Femur (tissue), 1 donor: ENCODE results near the gene KIR2DL4.
A peak's percentile ranks its signal among the peaks of the same experiment; 100 is the strongest.
"Not testable (repeated sequence)": the region's sequence is repeated elsewhere in the genome, so short reads cannot be mapped to it uniquely, and the experiment has no call there.

ENCODE experiments used
- DNase-seq: peaks from one replicate; pipeline ENCODE4 v3.0.0-alpha.2; 2017

Gene KIR2DL4

DNA sequence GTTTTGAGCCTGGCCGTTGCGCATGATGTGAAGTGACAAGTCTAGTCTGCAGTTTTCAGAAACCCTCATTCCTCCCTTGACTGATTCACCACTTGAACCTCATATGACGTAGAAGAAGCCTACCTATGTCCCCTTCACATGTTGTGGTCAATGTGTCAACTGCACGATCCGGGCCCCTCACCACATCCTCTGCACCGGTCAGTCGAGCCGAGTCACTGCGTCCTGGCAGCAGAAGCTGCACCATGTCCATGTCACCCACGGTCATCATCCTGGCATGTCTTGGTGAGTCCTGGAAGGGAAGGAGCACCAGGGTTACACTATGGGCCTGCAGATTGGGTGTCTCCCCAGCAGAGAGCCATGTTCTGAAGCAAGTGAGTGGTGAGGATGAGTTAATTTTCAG is at the start of gene KIR2DL4:
KIR2DL4 (plus strand) TSS at position 201 of the 400 bp plus-strand sequence; CDS start at position 243, 42 bp downstream.
- DNase-seq, result no peak

DNA sequence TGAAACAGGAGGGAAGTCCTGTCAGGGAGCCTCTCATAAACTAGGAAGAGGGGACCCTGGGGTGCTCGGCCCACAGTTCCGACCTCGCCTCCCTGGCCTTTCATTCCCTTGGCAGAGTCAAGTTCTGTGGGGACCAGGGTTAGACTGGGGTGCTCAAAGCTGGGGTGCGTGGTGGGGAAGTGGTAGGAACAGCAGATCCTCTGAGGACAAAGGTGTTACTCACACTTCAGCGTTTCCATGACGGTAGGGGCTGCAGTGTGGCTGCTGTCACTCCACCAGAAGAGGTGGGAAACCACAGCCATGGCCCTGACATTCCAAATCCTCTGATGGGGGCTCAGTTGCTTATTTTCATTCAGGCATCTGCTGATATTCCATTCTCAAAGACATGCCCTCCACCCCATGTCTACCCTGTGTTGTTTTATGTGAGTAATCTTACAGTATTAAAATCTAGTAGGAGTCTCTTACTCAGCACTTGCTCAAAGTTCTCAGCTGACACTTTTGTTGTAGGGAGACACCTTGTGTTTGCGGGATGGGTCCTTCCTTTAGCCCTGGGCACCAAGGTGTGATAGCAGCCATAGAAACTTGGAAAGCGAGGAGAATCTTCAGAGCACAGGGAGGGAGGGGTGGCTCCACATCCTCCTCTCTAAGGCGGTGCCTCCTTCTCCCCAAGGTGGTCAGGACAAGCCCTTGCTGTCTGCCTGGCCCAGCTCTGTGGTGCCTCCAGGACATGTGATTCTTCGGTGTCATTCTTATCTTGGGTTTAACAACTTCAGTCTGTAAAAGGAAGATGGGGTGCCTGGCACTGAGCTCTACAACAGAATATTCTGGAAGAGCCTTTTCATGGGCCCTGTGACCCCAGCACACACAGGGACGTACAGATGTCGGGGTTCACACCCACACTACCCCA is 47.0 kb upstream of the KIR2DL4 start:
- DNase-seq, result not testable (repeated sequence)

DNA sequence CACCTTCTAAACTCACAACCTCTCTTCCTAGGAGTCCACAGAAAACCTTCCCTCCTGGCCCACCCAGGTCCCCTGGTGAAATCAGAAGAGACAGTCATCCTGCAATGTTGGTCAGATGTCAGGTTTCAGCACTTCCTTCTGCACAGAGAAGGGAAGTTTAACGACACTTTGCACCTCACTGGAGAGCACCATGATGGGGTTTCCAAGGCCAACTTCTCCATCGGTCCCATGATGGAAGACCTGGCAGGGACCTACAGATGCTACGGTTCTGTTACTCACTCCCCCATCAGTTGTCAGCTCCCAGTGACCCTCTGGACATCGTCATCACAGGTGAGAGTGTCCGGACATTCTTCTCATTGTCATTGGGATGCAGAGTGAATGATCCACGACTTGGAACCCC is 44.8 kb upstream of the KIR2DL4 start:
- not testable (repeated sequence) for DNase-seq

DNA sequence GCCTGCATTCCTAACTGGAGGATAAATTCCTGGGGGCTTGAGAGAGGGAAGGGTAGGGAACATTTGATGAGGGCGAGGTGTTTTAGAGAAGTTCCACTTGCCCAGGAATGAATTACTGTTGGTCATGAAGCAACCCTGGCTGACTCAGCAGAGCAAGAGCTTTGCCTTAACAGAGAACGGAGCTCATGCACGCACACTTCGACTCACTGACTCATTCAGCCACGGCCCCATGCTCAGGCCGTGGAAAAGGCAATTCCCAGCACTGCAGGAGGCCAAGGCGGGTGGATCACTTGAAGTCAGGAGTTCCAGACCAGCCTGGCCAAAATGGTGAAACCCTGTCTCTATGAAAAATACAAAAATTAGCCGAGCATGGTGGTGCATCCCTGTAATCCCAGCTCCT is 39.2 kb upstream of the KIR2DL4 start:
- DNase-seq, result peak; percentile 19

DNA sequence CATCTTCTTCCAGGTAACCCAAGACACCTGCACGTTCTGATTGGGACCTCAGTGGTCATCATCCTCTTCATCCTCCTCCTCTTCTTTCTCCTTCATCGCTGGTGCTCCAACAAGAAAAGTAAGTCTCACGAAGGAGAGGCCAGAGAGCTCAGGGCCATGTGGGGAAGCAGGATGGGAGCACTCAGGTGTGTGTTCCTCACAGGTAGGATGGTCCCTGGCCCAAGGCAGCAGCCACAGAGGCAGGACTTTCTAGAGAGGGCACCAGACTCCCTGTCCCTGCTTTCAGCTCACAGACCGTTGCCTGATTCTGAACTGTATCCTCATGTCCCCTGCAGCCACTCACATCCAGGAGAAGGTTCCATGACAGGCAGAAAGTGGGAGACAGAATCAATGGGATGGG is 36.9 kb upstream of the KIR2DL4 start:
- not testable (repeated sequence) for DNase-seq

DNA sequence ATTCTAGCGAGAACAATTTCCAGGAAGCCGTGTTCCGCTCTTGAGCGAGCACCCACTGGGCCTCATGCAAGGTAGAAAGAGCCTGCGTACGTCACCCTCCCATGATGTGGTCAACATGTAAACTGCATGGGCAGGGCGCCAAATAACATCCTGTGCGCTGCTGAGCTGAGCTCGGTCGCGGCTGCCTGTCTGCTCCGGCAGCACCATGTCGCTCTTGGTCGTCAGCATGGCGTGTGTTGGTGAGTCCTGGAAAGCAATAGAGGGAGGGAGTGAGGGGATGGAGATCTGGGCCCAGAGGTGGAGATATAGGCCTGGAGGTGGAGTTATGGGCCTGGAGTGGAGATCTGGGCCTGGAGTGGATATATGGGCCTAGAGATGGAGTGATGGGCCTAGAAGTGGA is 33.8 kb upstream of the KIR2DL4 start, which contains the start of gene KIR2DL1:
KIR2DL1 (plus strand) TSS at position 148 of the 400 bp plus-strand sequence; CDS start at position 206, 58 bp downstream.
- not testable (repeated sequence) for DNase-seq

DNA sequence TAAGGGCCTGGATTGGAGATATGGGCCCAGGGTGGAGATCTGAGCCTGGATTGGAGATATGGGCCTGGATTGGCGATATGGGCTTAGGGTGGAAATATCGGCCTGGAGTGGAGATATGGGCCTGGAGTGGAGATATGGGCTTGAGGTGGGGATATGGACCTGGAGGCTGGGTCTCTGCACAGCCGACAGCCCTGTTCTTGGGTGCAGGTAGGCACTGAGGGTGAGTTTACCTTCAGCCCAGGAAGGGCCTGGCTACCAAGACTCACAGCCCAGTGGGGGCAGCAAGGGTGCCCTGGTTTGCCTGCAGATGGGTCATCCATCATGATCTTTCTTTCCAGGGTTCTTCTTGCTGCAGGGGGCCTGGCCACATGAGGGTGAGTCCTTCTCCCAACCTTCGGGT is 32.9 kb upstream of the KIR2DL4 start:
- DNase-seq, result not testable (repeated sequence)

DNA sequence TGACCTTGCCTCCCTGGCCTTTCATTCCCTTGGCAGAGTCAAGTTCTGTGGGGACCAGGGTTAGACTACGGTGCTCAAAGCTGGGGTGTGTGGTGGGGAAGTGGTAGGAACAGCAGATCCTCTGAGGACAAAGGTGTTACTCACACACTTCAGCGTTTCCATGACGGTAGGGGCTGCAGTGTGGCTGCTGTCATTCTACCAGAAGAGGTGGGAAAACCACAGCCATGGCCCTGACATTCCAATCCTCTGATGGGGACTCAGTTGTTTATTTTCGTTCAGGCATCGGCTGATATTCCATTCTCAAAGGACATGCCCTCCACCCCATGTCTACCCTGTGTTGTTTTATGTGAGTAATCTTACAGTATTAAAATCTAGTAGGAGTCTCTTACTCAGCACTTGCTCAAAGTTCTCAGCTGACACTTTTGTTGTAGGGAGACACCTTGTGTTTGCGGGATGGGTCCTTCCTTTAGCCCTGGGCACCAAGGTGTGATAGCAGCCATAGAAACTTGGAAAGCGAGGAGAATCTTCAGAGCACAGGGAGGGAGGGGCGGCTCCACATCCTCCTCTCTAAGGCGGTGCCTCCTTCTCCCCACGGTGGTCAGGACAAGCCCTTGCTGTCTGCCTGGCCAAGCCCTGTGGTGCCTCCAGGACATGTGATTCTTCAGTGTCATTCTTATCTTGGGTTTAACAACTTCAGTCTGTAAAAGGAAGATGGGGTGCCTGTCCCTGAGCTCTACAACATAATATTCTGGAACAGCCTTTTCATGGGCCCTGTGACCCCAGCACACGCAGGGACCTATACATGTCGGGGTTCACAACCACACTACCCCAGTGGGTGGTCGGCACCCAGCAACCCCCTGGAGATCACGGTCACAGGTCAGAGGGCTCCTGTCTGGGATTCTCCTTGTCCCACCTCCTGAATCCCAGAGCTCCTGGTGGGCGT is 32.1 kb upstream of the KIR2DL4 start:
- not testable (repeated sequence) for DNase-seq

DNA sequence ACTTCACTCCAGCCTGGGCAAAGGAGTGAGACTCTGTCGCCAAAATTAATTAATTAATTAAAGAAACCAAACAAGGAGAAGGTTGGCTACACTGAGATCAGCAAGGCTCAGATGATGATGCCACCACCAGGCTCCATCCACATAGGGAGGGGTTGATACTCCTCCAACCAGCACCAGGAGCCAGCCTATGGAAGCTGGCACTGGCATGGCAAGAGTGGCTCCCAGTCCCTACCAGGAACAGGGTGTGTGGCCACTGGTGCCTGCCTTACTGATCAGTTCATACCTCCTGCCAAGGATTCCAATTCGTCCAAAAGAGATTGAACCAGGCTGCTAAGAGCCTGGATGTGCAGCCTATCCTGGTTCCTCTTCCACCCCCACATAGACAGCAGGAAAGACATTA is 30.7 kb upstream of the KIR2DL4 start:
- DNase-seq, result not testable (repeated sequence)

DNA sequence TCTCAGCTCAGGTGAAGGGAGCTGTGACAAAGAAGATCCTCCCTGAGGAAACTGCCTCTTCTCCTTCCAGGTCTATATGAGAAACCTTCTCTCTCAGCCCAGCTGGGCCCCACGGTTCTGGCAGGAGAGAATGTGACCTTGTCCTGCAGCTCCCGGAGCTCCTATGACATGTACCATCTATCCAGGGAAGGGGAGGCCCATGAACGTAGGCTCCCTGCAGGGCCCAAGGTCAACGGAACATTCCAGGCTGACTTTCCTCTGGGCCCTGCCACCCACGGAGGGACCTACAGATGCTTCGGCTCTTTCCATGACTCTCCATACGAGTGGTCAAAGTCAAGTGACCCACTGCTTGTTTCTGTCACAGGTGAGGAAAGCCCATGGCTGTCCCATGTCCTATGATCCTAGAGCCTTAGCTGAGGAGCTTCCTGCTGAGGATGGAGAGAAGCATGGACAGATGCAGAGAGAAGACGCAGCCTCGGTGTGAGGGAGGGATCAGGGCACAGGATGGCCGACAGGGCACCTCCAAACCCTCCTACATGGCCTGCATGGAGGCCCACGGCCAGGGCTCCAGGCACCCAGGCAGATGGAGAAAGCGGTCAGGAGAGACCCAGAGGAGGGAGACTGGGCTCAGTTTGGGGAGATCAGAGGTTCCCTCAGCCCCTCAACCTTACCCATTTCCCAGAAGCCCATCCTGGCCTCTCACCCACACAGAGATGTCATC is 28.2 kb upstream of the KIR2DL4 start:
- DNase-seq, result not testable (repeated sequence)

DNA sequence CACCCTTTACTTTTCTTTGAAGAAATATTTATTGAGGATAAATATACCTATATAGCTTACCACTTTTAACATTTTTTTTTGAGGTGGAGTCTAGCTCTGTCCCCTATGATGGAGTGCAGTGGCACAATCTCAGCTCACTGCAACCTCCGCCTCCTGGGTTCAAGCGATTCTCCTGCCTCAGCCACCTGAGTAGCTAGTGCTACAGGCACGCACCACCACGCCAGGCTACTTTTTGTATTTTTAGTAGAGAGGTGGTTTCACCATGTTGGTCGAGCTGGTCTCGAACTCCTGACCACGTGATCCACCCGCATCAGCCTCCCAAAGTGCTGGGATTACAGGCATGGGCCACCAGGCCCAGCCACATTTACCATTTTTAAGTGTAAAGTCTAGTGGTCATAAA is 27.6 kb upstream of the KIR2DL4 start:
- DNase-seq, result not testable (repeated sequence)

DNA sequence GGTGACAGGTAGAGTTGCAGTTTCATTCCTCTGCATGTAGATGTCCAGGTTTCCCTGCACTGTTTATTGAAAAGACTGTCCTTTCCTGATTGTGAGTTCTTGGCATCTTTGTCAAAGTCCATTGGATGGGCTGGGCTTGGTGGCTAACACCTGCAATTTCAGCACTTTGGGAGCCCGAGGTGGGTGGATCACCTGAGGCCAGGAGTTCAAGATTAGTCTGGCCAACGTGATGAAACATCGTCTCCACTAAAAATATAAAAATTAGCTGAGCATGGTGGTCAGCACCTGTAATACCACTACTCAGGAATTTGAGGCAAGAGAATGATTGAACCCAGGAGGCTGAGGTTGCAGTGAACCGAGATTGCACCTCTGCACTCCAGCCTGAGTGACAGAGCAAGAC is 25.6 kb upstream of the KIR2DL4 start:
- not testable (repeated sequence) for DNase-seq

DNA sequence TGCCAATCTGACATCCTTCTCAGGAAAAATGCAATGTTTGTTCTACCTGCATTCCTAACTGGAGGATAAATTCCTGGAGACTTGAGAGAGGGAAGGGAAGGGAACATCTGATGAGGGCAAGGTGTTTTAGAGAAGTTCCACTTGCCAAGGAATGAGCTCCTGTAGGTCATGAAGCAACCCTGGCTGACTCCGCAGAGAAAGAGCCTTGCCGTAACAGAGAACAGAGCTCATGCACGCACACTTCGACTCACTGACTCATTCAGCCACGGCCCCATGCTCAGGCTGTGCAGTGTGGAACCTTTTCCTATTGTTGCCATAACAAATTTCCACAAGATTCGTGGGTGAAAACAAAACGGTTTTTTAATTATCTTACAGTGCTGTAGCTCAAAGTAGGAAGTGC is 24.5 kb upstream of the KIR2DL4 start:
- not testable (repeated sequence) for DNase-seq

DNA sequence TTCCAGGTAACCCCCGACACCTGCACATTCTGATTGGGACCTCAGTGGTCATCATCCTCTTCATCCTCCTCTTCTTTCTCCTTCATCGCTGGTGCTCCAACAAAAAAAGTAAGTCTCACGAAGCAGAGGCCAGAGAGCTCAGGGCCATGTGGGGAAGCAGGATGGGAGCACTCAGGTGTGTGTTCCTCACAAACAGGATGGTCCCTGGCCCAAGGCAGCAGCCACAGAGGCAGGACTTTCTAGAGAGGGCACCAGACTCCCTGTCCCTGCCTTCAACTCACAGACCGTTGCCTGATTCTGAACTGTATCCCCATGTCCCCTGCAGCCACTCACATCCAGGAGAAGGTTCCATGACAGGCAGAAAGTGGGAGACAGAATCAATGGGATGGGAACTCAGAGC is 20.5 kb upstream of the KIR2DL4 start:
- not testable (repeated sequence) for DNase-seq

DNA sequence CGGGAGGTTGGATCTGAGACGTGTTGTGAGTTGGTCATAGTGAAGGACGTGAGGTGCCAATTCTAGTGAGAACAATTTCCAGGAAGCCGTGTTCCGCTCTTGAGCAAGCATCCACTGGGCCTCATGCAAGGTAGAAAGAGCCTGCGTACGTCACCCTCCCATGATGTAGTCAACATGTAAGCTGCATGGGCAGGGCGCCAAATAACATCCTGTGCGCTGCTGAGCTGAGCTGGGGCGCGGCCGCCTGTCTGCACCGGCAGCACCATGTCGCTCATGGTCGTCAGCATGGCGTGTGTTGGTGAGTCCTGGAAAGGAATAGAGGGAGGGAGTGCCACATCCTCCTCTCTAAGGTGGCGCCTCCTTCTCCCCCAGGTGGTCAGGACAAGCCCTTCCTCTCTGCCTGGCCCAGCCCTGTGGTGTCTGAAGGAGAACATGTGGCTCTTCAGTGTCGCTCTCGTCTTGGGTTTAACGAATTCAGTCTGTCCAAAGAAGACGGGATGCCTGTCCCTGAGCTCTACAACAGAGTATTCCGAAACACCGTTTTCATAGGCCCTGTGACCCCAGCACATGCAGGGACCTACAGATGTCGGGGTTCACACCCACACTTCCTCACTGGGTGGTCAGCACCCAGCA is 17.2 kb upstream of the KIR2DL4 start:
- DNase-seq, result not testable (repeated sequence)

DNA sequence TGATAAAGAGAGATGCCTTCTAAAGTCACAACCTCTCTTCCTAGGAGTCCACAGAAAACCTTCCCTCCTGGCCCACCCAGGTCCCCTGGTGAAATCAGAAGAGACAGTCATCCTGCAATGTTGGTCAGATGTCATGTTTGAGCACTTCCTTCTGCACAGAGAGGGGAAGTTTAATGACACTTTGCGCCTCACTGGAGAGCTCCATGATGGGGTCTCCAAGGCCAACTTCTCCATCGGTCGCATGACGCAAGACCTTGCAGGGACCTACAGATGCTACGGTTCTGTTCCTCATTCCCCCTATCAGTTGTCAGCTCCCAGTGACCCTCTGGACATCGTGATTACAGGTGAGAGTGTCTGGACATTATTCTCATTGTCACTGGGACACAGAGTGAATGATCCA is 15.3 kb upstream of the KIR2DL4 start:
- DNase-seq, result not testable (repeated sequence)

DNA sequence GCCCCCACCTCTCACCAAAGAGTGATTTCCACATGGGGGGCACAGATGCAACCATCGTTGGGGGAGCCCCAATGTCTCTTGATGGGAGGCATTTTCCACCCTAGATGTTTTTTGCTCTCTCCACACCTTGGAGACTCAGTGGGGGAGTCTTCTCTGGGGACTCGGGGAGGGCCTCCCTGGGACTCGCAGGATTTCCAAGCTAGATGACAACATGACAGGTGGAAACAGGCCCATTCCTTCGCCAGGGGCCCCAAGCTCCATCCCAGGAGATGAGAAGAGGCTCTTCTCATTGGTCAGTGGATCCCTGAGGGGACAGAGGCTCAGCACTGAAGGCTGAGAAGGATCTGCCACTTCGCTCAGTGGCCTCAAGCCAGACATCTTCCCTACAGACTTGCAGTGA is 12.7 kb upstream of the KIR2DL4 start:
- DNase-seq, result no peak

DNA sequence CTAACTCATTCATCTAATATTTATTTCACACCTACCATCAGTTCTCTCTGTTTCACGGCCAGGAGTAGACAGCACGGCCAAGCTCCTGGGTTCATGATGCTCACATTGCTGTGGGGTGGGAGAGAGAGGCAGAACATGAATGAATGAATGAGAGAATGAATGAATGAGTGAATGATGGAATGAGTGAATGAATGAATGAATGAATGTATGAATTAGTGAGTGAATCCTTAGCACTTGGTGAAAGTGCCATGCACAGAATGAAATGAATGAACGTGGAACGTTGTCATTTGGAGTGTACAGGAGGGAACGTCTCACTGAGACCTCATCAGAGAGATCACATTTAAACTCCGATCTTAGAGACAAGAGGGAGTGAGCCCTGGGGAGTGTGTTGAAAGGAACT is 11.9 kb upstream of the KIR2DL4 start:
- DNase-seq, result no peak

DNA sequence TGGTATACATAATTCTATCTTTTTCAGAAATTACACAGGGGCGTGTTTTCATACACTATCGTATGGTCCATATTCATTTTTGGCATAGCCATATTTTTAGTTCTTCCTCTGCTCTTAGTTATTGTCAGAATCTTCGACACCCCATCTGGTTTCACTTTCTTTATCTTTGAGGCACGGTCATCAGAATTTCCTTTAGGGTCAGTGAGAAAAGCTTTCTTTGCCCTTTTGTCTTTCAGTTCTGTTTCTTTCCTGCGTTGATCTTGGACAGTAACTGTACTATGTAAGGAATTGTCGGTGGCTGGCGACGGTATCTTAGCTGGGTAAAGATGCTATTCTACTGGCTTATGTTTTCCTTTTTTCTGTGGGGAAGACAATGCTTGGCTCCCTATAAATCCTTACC is 10.6 kb upstream of the KIR2DL4 start:
- DNase-seq, result no peak

DNA sequence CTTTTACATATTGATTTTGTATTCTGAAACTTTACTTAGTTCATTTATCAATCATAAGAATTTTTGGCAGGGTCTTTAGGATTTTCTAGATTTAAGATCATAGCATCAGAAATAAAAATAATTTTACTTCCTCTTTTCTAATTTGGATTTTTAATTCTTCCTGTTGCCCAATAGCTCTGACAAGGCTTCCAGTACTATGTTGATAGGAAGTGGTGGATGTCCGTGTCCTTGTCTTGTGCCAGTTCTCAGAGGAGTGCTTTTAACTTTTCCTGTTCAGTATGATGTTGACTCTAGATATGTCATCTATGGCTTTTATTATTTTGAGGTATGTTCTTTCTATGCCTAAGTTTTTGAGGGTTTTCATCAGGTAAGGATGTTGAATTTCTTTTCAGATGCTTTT is 7.7 kb upstream of the KIR2DL4 start:
- DNase-seq, result no peak

DNA sequence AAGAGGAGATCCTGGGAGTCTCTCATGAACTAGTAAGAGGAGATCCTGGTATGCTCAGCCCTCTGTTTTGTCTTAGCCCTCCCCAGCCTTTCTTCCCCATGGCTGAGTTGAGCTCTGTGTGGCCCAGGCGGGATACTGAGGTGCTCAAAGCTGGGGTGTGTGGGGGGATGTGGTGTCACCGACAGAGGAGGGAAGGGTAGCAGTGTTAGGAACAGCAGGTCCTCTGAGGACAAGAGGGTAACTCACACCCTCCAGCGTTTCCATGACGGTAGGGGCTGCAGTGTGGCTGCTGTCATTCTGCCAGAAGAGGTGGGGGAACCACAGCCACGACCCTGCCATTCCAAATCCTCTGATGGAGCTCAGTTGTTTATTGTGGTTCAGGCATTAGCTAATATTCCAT is 691 bp downstream of the KIR2DL4 start:
- no peak for DNase-seq

DNA sequence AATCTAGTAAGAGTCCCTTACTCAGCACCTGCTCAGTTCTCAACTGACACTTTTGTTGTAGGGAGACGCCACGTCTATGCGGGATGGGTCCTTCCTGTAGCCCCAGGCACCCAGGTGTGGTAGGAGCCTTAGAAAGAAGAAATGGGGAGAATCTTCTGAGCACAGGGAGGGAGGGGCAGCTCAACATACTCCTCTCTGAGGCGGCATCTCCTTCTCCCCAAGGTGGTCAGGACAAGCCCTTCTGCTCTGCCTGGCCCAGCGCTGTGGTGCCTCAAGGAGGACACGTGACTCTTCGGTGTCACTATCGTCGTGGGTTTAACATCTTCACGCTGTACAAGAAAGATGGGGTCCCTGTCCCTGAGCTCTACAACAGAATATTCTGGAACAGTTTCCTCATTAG is 1.2 kb downstream of the KIR2DL4 start:
- no peak for DNase-seq
